Measurements from ENCODE around the gene KPNA1.

KPNA1 gene
- 58.9 to 107 reads per million in 2 donors for total RNA-seq

DNA sequence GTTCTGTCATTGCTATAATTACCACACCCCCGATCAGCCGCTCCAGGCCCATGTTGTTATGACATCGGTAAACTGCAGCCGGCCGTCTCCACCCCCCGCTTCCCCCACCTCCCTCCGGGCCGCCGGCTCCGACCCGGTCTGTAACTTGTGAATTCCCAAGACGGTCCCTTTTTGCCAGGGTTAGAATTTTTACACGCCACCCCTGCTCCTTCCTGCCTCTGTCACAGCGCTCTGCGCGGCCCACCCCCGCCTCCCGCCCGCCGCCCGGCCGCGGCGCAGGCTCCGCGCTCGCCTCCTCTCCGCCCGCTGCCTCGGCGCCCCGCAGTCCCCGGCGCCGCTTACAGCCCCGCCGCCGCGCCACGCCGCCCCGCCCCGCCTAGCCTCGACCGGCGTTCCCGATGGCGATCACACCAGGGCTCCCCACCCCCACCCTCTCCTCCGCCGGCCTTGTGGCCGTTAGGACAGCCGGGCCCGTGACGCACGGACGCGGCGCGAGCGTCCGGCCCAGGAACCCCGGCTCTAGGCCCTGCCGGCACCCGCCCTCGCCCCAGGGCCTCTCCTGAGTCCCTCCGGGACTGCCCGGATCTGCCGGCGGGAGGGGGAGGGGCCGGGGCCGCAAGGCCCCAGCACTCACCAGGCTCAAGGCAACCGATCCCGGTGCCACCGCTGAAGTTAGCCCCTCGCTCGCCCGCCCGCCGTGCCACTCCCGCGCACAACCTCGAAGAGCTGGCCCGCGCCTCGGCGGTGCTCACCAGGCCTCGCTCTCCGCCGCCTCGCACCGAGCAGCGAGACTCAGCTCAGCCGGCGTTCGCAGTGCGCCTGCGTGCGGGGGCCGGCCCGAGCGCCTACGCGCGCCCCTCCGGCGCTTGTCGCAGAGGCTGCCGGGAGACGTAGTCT is at the start of gene KPNA1:
TSS of gene KPNA1 (minus strand) at position 817 of the 897 bp plus-strand sequence. CDS start 18,374 bp downstream, outside the sequence.
- peak; percentile 74 for DNase-seq

GRCh38 chr3:122564155-122564912 is 49.6 kb upstream of the KPNA1 start, which contains the start of the genes DTX3L and PARP9:
Gene DTX3L (plus strand): TSS chr3:122564338. CDS start chr3:122564427, 89 bp downstream.
Gene PARP9 (minus strand): TSS chr3:122564300. CDS start chr3:122559620, 4,680 bp downstream.
- DNase-seq: peak; percentile 68

- DNase-seq: no peak
These were observed 48.9 kb upstream of the KPNA1 start for GRCh38 chr3:122563717-122564025.

GRCh38 chr3:122562923-122563716 is 48.4 kb upstream of the KPNA1 start:
- no peak for DNase-seq

DNA sequence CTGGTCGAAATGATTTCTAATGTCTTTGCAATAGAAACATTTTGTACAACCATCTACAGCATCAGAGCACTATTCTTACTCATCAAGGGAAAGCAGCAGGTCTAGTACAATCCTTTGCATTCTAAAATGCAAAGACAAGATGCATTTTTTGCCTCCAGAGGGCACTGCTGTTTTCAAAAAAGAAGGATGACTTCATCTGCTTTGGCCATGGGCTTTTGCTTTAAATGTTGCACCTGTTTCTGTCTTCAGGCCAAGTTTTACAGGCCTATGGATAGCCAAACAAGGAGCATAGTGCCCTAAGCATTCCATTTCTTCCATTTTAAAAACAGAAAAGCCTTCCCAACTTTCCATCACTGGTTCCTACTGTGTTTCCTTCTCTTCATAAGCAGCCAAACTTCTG is 45.9 kb upstream of the KPNA1 start:
- DNase-seq: peak; percentile 39

GRCh38 chr3:122559906-122560305 is 45.2 kb upstream of the KPNA1 start:
- no peak for DNase-seq

GRCh38 chr3:122558605-122559004 is 43.9 kb upstream of the KPNA1 start:
- no peak for DNase-seq

DNA sequence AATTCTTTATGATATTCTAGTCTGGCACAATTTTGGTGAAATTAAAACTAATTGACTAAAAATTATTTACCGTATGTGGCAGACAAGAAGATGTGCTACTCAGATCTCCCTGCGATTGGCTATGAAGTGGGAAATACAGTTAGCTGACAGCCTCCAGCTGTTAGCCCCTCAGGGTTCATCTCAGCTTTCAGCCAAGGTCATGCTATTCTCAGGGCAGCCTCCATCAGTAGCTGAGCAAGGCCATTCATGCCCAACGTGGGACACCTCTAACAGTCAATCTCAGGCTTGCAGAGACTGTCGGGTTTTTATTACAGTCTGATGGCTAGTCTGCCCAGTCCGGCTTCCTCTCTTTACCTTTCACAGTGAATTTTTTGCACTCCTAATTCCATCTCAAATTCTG is 42.6 kb upstream of the KPNA1 start:
- no peak for DNase-seq

- DNase-seq: no peak
These were observed 40.7 kb upstream of the KPNA1 start for GRCh38 chr3:122555275-122556071.

- DNase-seq: no peak
These were observed 38.4 kb upstream of the KPNA1 start for GRCh38 chr3:122553171-122553570.

DNA sequence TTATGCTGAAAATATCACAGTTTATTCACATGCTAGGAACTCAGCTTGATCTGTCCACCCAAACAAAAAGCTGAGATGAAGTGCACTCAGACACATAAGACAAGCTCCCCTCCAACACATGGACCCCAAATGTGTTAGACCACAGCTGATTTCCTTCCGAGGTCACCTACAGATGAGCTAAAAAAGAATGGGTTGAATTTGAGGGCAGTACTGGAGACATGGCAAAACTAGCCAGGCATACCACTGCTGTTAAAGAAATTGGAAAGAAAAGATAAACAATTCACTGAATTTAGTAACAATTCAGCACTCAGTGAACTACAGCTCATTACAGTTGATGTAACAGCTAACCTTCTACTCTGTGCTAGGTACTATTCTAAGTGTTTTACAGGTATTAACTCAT is 33.9 kb upstream of the KPNA1 start:
- DNase-seq: no peak

GRCh38 chr3:122548076-122548475 is 33.3 kb upstream of the KPNA1 start:
- no peak for DNase-seq

- DNase-seq: no peak
These were observed 31.4 kb upstream of the KPNA1 start for GRCh38 chr3:122546151-122546550.

DNA sequence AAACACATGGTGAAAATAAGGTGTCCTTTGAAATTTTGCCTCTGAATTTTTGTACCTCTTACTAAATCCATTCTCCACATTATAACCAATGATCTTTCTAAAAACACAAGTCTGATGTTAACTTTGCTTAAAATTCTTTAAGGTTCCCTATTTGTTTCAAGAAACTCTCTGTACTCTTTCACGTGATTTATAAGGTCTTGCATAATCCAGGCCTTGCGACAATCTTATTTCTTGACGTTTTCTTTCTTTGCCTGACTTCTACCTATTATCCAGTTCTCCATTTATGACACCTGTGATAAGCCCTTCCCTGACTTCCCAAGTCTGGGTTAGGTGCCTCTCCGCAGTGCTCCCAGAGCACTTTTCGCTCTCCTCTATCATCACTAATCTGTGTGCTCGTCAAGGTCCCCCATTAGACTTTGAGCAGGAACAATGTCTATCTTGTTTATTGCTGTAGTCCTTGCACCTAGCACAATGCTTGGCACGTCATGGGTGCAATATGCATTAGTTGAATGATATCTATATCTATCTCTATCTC is 24.3 kb upstream of the KPNA1 start:
- no peak for DNase-seq

- no peak for DNase-seq
These were observed 21.9 kb upstream of the KPNA1 start for GRCh38 chr3:122536632-122537001.

GRCh38 chr3:122535964-122536631 is 21.4 kb upstream of the KPNA1 start:
- no peak for DNase-seq

DNA sequence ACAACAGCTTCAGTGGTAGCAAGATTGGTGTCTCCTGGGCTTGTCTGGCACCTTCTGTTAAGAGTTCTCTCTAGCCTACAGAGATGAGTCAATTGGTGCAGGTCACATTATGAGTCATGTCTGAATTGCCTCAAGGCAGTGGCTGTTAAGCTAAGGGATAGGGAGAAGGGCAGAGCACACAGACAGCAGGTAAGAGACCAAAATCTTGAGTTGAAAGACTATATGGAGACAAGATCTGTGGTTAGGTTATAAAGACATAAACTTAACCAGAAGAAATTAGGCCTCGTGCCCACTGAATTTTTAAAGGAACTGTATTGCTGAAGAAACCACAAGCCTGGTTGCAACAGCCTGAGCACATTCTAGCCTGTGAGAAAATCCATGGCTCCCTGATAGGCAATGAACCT is 19.2 kb upstream of the KPNA1 start:
- no peak for DNase-seq

DNA sequence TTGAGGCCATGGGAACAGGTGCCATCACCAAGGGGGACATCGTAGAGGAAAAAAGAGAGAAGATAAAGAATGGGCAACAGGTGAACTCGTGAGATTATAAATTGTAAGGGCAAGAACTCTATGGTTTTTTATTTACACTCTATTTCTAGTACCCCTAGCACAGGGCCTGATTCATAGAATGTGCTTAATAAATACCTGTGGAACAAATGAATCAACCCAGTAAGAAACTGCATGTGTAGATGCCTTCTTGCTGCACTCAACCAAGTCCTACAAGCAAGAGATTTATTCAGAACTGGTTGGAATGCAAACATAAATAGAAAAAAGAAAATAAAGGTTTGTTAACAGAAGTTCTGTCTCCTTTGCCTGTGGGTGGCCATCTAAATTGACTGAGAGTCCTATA is 18.7 kb upstream of the KPNA1 start:
- DNase-seq: no peak

DNA sequence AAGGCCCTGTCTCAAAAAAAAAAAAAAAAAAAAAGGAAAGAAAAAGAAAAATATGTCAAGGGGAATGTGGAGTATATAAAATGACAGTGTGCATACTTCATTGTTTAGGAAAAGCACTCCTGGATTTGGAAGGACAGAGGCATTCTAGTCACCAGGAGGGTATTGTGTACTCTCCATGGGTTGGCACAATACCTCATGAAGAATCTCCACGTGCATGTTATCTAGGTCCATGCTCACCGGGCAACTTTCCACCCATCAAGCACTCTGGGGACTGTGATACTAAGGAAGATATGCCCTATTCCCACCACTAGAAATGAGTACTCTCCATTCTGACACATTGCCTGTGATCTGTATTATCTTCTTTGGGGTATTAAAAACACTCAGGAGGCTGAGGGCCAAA is 15.4 kb upstream of the KPNA1 start:
- DNase-seq: no peak

DNA sequence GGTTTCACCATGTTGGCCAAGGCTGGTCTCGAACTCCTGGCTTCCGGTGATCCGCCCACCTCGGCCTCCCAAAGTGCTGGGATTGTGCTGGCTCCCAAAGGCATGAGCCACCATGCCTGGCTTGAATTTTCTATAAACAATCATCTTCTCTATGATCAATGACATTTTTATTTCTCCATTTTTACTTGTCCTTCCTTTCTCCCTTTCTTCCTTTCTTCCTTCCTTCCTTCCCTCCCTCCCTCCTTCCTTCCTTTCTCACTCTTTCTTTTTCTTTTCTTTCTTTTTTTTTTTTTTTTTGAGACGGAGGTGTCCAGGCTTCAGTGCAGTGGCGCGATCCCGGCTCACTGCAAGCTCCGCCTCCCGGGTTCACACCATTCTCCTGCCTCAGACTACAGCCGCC is 8.6 kb upstream of the KPNA1 start:
- no peak for DNase-seq

DNA sequence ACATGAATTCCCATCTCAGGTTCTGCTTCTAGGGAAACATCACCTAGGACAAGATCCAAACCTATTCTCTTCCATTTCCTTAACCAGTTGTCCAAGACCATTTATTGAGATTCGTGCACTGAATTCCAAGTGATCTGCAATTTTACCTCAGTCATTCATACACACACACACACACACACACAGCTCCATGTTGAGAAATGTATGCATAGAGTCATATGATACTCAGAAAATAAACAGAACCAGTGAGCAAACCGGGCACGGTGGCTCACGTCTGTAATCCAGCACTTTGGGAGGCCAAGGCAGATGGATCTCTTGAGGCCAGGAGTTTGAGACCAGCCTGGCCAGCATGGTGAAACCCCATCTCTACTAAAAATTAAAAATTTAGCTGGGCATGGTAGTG is 6.1 kb upstream of the KPNA1 start:
- no peak for DNase-seq
